Body of pancreas (tissue), 4 donors: Measurements from ENCODE around the gene CRYBB1.

ENCODE experiments used
- POLR2A ChIP-seq, 3 donors: fragments of 450-650 bp; IDR thresholded peaks; one replicate each; pipeline ENCODE4 v1.6.1; 2016; ENCODE audit warnings: antibody characterized with exemption in 3 of 3, mild to moderate bottlenecking in 2 of 3
- TF ChIP-seq, protein P1 (sequence below), 7 experiments: fragments of 450-650 bp in 4 of 7; fragments of 200-600 bp in 3 of 7; sonication (generic) in 3 of 7; IDR thresholded peaks; one replicate each; pipeline ENCODE4 v1.5.1; 2016 to 2019; ENCODE audit warnings: antibody characterized with exemption in 7 of 7

DNA sequence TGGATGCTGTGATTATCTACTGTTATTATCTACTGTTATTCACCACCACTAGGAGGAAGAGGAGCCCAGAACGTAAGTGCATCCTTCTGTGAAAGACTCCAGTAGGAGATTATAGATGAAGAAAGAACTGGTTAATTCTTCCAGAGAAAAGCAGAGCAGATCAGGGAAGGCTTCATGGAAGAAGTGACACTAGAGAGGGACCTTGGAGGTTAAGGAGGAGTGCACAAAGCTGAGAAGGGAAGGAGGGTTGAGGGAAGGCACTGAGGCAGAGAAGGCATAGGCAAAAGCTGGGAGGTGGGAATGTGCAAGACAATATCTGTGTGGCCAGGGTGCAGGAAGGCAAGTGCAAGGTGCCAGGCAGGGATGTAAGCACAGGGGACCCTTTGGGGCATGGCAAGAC, 13.5 kb downstream of the CRYBB1 start:
- TF ChIP-seq, protein P1, sequence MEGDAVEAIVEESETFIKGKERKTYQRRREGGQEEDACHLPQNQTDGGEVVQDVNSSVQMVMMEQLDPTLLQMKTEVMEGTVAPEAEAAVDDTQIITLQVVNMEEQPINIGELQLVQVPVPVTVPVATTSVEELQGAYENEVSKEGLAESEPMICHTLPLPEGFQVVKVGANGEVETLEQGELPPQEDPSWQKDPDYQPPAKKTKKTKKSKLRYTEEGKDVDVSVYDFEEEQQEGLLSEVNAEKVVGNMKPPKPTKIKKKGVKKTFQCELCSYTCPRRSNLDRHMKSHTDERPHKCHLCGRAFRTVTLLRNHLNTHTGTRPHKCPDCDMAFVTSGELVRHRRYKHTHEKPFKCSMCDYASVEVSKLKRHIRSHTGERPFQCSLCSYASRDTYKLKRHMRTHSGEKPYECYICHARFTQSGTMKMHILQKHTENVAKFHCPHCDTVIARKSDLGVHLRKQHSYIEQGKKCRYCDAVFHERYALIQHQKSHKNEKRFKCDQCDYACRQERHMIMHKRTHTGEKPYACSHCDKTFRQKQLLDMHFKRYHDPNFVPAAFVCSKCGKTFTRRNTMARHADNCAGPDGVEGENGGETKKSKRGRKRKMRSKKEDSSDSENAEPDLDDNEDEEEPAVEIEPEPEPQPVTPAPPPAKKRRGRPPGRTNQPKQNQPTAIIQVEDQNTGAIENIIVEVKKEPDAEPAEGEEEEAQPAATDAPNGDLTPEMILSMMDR (IDR thresholded peaks at IDR 0.05): no peak
- no peak for TF ChIP-seq POLR2A (IDR thresholded peaks at IDR 0.05)
